GM19397 (cell line): ENCODE measurements around the gene HBM.
"Not testable (repeated sequence)": the region's sequence is repeated elsewhere in the genome, so short reads cannot be mapped to it uniquely, and the experiment has no call there.

ENCODE experiments used
- ATAC-seq: cut with Tn5 transposase; IDR thresholded peaks from one replicate; pipeline ENCODE4 v1.9.1; 2021; ENCODE audit warnings: mild to moderate bottlenecking, moderate library complexity; ENCODE audit not compliant: unreplicated experiment

HBM gene, protein sequence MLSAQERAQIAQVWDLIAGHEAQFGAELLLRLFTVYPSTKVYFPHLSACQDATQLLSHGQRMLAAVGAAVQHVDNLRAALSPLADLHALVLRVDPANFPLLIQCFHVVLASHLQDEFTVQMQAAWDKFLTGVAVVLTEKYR

DNA sequence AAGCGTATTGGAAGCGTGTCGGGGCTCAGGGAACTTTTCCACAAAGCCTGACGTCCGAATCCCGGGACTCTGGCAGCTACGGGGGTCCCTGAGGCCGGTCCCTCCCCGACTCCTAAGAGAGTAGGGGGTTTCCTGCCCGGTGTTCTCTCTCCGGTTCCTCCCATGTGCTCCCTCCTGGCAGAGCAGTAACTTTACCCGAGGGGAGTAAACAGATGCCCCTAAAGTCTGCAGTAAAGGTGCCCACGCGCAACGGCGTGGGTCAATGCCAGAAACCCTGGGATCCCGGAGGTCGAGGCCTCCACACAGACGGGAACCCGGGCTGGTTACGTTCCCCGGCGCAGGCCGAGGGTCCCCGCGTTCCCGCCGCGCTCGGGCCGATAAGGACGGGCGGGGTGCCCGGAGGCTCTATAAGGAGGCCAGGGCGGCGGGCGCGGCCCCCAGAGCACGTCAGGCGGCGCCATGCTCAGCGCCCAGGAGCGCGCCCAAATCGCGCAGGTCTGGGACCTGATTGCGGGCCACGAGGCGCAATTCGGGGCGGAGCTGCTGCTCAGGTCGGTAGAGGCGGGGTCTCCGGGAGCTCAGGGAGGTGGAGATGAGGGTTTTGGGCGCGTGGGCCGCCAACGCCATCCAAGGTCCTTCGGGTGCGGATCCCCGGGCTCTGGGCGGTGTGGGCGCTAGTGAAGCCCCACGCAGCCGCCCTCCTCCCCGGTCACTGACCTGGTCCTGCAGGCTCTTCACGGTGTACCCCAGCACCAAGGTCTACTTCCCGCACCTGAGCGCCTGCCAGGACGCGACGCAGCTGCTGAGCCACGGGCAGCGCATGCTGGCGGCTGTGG lies at the start of gene HBM:
HBM (plus strand) TSS at position 440 of the 836 bp plus-strand sequence; CDS start at position 460, 20 bp downstream.
- ATAC-seq = no peak

DNA sequence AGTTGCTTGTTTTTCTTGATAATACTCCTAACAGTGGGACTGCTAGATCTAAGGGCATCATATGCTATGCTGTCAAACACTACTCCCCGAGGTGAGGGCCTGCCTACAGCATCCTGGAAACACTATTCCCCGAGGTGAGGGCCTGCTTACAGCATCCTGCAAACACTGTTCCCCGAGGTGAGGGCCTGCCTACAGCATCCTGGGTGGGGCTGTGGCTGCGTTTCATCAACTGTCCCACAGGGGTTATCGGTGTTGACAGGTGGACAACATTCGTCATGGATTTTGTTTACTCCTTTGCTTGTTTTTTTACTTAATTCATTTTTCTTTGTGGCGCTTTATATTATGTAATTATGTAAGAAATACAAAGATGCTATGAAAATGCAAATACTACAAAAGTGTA lies 49.8 kb upstream of the HBM start:
- ATAC-seq = no peak

DNA sequence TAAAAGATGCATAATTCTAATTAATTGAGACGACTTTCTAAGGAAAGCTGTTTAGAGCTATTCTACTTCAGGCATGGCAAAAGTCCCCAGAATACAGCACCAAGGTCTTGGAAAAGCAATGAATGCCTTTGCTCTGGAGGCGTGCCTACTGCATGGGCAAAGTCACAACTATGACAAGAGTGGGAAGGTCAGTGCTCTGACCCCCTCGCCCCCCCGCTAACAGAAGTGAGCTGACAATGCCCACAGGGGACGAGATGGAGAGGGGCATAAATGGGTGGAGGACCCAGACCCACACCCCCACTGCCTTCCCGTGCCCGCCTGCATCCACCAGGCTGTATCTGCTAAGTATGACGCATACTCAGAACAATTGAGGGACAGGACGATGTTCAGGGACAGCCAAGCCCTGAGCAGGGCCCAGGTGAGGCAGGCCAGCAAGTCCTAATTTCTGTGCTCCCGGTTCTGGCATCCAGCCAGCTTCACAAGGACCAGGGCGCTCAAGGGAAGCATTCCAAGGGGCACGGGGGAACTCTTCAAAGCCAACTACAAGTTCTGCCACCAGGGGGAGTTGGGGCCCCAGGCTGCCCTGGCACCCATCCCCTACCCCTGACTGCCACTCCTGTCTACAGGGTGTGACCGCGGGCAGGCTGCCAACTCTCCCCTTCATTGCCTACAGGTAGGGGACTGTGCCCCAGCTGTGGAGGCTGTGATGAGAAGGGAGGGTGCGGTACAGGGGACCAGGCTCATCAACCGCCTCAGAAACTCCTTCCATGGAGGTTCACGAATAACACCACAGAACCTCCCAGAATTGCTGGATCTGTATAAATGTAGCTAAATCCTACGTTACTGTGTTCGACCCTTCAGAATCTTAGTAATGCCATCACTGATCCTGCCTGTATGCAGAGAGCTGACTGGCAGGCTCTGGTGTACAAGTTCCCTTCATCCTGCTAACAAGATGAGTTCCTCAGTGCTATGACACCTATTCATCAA lies 48.1 kb upstream of the HBM start:
- no peak for ATAC-seq

DNA sequence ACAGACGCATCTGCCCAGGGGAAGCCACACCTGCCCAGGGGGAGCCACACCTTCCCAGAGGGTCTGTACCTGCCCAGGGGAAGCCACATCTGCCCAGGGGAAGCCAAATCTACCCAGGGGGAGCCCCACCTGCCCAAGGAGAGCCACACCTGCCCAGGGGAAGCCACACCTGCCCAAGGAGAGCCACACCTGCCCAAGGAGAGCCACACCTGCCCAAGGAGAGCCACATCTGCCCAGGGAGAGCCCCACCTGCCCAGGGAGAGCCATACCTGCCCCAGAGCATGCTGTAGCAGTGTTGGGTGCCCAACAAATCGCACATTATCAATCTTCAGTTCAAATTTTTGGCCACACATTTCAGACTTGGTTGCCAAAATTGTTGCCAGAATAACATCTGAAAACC lies 46.9 kb upstream of the HBM start:
- no peak for ATAC-seq

DNA sequence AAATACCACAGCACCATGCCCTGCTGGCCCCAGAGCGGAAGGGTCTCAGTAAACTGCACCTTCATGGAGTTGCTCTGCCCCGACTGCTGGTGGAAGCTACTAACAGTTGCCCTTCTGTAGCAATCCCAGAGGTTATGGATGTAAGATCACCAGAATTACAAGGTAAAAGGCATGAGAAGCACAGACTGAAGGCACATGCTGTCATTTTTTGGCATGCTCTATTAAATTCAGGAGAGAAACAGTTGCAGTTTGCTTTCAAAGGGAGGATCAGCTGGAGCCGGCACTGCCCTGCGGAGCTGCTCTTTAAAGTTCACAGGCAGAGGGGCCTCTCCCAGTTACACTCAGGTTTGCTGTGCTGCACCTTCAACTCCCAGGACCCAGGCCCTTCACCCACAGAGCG lies 46.5 kb upstream of the HBM start:
- ATAC-seq = no peak

DNA sequence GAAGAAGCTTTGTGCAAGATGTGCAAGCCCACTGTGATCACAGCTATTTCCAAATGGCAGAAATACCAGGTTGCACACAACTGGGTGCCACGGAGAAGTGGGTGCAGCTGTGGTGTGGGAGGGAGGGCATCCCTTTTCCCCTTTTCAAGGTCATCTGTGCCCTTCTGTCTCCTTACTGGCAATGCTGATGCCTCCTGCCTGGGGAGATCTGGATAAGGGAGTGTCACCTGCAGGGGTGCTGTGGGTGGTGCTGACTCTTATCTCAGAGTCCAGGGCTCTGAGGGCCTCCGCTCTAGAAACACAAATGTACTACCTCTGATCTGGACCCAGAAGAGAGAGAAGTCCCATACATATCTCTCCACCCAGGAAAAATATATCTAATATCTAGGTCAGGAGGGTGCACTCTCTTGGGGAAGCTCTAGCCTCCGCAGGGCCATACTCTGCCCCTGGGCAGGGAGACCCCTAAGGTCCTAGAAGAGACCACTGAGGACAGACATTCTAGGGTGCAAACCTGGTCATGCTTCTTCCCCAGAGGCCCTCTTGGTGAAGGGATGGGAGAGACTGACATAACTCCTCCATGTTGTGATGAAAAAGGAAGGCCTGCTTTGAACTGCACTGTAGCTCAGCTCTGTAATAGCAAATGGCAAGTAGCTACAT lies 45.8 kb upstream of the HBM start:
- ATAC-seq = no peak

DNA sequence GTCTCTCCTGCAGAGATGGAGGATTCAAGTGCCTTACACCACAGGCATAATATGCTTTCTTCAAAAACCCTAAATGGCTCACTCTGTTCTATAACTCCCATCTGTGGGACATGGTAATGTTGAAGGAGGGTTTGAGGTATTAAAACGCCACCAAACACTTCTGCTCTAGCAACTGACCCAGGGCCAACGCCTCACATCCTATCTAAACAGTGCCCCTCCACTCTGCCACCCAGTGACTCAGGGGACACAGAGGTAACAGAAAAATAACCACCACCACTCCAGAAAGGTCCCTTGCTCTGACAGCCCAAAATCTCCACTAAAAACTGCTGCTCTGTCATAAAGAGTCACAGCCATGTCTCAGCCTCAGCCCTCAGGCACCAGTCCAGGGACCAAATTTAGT lies 45.0 kb upstream of the HBM start:
- no peak for ATAC-seq

DNA sequence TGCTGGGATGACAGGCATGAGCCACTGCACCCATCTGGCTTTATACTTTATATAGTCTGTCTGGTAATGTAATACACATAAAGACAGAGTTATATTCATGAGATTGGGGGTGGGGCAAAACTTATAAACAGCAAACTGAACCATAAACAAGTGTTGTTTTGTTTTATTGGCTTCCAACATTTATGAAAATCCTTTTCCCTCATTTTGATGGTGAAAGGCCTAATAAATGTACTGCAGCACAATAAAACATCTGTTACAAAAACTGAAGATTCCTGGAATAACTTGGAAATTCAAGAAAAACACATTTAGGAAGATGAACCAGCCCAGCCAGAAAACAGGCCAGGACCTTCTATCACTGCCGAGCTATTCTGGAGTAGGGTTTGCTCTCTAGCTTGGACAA lies 43.4 kb upstream of the HBM start:
- no peak for ATAC-seq

DNA sequence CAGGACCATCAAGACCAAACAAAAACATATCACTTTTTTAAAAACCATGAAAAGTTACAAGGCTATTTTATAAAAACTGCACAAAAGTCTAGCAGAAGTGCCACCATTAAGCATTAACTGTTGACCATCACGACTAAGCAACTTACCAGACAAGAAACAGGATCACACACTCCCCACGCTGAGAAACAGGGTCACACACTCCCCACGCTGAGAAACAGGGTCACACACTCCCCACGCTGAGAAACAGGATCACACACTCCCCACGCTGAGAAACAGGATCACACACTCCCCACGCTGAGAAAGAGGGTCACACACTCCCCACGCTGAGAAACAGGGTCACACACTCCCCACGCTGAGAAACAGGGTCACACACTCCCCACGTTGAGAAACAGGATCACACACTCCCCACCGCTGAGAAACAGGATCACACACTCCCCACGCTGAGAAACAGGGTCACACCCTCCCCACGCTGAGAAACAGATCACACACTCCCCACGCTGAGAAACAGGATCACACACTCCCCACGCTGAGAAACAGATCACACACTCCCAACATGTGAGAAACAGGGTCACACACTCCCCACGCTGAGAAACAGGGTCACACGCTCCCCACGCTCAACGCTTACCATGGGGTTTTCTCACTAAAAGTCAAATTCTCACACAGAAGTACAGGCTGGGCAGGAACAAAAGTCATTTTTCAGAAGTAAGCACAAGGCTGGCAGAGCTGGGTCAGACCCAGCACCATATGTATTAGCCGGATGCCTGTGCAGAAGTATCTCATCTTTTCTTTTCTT lies 42.0 kb upstream of the HBM start:
- not testable (repeated sequence) for ATAC-seq

DNA sequence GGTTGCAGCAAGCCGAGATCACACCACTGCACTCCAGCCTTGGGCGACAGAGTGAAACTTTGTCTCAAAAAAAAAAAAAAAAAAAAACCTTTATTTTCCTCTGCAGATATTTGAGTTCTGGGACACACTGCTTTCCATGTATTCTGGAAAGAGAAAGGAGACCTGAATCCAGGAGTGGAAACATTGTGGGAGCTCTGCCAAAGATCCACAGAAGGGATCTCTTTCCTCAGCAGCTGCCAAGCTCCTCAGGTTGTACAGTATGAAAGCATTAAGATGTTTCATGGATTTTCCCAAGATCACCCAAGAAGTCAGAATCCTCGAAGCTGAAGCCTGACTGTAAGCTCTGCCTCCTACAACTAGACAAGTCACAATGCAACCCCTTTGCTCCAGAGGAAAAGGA lies 40.8 kb upstream of the HBM start:
- no peak for ATAC-seq

DNA sequence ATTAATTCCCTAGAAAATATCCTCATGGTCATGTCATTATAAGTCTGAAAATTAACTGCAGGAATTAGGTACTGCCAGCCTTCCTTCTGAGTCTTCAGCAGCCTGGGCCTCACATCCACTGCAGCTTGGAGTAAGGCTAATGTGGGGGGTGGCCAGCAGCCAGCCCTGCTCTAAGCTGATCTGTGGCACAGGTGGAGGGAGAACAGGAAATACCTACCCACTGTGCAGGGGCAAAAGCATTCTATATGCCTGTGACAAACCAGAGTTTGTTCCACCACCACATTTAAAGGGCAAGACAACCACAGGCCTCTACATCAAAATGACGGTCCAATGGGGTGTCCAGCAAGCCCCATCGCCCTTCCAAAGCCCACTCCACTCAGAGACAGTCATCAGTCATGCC lies 36.7 kb upstream of the HBM start:
- no peak for ATAC-seq

DNA sequence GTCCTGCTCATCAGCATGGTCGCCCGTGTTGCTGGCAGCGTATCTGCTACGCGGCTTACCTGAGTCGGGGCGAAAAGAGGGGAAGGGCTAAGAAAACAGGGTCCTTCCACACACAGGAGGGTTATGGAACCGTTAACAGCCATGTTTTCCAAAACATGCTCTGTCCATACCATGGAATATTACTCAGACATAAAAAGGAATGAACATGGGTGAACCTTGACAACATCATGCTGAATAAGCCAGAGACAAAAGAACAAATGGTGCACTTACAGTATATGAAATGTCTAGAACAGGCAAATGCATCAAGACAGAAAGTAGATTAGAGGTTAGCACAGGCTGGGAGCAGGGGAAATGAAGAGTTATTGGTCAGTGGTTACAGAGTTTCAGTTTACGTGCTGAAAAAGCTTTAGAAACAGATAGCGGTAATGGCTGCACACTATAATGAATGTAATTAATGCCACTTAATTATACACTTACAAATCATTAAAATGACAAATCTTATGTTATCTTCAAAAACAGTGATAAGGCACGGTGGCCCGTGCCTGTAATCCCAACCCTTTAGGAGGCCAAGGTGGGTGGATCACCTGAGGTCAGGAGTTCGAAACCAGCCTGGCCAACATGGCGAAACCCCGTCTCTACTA lies 35.1 kb upstream of the HBM start:
- ATAC-seq = no peak

DNA sequence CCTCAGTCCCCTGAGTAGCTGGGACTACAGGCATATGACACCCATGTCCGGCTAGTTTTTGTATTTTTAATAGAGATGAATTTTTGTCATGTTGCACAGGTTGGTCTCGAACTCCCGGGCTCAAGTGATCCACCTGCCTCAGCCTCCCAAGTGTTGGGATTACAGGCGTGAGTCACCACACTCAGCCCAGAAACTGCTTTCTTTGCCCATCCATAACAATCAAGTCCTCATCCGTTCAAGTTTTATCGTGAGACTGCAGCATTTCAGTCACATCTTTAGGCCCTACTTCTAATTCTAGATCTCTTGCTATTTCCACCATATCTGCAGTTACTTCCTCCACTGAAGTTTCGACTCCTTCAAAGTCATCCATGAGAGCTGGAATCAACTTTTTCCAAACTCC lies 33.7 kb upstream of the HBM start:
- ATAC-seq = no peak

DNA sequence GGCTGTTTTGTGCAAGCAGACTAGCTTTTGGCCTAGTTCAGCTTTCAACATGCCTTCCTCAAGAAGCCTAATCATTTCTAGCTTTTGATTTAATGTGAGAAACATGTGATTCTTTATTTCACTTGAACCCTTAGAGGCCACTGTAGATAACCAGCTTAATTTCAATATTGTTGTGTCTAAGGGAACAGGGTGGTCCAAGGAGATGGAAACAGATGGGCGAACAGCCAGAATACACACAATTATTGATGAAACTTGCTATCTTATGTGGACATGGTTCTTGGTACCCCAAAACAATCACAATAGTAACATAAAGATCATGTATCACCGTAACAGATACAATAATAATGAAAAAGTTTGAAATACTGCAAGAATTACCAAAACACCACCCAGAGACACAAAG lies 32.1 kb upstream of the HBM start:
- no peak for ATAC-seq

DNA sequence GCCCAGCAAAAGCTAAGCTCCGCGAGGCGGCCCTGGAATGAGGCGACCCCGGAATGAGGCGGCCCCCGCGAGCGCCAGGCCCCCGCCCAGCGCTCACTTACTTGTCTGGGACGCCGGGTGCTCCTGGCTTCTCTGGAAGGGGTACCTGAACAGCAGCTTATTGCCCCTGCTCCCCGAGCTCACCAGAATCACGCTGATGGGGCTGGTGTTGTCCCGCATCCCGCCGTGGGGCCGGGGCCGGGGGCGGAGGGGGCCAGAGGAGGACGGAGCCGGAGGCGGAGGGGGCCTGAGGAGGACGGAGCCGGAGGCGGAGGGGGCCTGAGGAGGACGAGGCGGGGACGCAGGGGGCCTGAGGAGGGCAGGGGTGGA lies 27.7 kb upstream of the HBM start:
- ATAC-seq = no peak

DNA sequence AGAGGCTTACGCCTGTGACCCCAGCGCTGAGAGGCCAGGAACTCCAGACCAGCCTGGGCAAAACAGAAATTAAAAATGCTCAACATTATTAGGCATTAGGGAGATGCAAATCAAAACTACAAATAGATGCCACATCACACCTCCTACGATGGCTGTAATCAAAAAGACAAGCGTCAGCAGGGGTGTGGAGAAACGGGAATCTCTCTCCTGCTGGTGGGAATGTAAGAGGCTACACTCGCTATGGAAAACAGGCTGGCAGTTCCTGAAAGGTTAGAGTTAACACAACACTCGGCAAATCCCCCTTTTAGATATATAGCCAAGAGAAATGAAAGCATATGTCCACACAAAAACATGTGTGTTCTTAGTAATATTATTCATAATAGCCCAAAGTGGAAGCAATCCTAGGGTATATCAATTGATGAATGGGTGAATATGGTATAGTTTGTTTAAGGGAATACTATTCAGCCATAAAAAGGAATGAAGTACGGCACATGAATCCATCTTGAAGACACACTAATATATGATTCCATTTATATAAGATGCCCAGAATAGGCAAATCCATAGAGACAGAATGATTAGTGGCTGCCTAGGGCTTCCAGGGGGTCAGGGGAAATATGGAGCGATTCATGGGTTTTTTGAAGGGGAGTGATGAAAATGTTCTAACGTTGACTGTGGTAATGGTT lies 25.5 kb upstream of the HBM start:
- no peak for ATAC-seq

DNA sequence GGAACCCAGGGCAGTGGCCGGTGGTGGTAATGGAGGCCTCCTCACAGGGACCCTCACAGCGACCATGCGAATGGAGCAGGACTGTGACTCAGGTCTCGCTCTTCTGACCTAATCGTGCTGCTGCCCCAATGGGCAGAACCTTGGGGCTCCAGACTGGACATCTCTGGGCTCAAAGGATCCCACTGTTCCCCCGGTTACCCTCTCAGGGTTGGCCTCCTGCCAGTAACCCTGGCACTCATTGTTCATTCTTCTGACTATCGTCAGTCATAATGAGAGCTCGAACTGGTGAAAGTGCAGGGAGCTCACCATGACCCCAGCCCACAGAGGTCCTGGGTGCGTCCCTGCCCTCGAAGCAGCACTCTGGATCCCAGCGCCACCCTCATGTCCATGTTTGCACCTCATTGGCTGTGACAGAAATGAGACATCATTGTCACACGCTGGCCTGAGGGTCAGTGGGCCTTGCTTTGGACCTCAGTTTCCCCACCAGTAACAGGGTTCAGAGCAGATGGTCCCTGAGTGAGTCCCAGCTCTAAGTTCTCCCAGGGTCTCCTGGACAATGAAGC lies 23.3 kb upstream of the HBM start:
- no peak for ATAC-seq

DNA sequence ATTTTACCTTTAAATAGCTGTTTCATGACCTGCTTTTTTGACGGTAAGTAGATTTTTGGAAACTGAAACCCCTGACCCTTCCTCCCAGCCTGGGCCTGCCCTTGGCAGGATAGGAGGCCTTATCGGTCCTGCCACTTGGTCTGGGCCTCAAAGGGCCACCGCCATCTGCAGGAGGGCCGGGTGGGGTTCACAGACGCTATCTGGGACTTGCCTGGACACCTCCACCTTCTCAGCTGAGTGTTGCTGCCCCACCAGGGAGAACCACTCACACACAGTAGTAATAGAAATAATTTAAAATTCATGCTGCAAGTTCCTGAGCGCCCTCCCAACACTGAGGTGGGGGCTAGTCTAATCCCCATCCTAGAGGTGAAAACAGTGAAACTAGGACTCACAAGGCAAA lies 22.7 kb upstream of the HBM start:
- no peak for ATAC-seq

DNA sequence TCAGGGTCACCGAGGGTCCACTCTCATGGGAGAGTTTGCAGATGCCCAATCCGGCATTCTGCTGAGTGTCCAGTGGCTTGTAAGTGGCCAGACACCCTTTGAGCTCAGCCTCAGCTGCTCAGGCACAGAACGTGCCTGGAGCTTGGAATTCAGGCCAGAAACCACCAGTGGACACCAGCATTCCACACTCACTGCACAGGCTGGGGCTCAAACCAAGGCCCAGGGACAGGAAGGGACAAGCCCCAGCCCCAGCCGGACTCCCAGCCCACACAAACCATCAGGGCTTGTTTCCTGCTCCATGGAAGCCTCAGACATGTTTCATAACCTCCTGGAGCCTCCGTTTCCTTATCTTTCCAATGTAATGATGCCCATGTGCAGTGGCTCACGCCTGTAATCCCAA lies 22.3 kb upstream of the HBM start:
- ATAC-seq = no peak
